ACC112 (cell line): Measurements from ENCODE around the gene FAM53B.
A peak's percentile ranks its signal among the peaks of the same experiment; 100 is the strongest.

ENCODE experiments used
- H2AFZ ChIP-seq: fragments of 200-600 bp; sonication (generic); one replicate; pipeline ENCODE4 v1.6.0; 2017; ENCODE audit warnings: antibody characterized with exemption, low read length; ENCODE audit not compliant: unreplicated experiment
- H3K27ac ChIP-seq: fragments of 200-600 bp; sonication (generic); 2 replicates; pipeline ENCODE4 v1.5.1; 2014; ENCODE audit warnings: low read depth, mild to moderate bottlenecking, antibody characterized with exemption, low read length, moderate library complexity
- H3K27me3 ChIP-seq: fragments of 200-600 bp; sonication (generic); 2 replicates; pipeline ENCODE4 v1.6.1; 2014; ENCODE audit warnings: mild to moderate bottlenecking, antibody characterized with exemption, low read length, moderate library complexity, mixed read lengths; ENCODE audit not compliant: insufficient read depth
- H3K36me3 ChIP-seq: fragments of 200-600 bp; sonication (generic); 2 replicates; pipeline ENCODE4 v1.6.1; 2016; ENCODE audit warnings: mild to moderate bottlenecking, antibody characterized with exemption, low read length, moderate library complexity, mixed read lengths; ENCODE audit not compliant: insufficient read depth
- H3K4me1 ChIP-seq: fragments of 200-600 bp; sonication (generic); one replicate; pipeline ENCODE4 v1.6.1; 2016; ENCODE audit warnings: low read length, mixed read lengths; ENCODE audit not compliant: insufficient read depth, unreplicated experiment, control insufficient read depth
- H3K4me3 ChIP-seq: fragments of 200-600 bp; sonication (generic); 2 replicates; pipeline ENCODE4 v1.5.1; 2014; ENCODE audit warnings: mild to moderate bottlenecking, low read depth, low read length
- H3K79me2 ChIP-seq: fragments of 200-600 bp; sonication (generic); one replicate; pipeline ENCODE4 v1.6.0; 2016; ENCODE audit warnings: low read length; ENCODE audit not compliant: control insufficient read depth, unreplicated experiment, insufficient read depth

FAM53B gene

DNA sequence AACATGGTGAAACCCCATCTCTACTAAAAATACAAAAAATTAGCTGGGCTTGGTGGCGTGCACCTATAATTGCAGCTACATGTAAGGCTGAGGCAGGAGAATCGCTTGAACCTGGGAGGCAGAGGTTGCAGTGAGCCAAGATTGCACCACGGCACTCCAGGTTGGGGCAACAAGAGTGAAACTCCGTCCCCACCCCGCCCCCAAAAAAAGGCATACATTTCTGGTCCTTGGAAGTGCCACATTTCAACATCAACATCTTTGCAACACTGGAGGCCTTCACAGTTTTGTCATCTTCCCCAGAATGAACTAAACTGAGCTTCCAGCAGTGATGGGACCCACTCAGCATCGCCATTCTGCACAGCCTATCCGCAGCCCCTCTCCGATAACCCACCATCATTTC, 36.6 kb downstream of the FAM53B start:
- no peaks in the 10 kb centered on the region for H3K27me3 ChIP-seq
- no peak overlapping the region for H2AFZ ChIP-seq
- H3K36me3 ChIP-seq: no peaks in the 10 kb centered on the region
- H3K27ac ChIP-seq: no peak overlapping the region
- peaks cover 4% of the 10 kb centered on the region for H3K79me2 ChIP-seq
- peaks cover 11% of the 10 kb centered on the region for H3K4me1 ChIP-seq
- no peak overlapping the region for H3K4me3 ChIP-seq

DNA sequence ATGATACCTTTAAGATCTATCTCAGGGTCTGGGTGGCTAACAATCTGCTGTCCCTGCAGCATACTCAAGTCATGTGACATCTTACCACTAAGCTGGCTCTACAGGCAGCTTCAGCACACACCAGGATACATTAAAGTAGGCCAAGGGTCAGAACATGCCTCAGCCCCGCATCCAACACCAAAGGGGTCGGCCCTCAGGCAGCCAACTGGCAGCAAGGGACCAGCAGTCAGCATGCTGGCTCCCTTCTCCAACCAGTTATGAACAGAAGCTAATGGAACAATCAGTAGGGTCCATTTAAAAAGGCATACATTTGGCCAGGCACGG, 37.1 kb downstream of the FAM53B start:
- H3K4me1 ChIP-seq: peaks cover 15% of the 10 kb centered on the region
- no peak overlapping the region for H3K27ac ChIP-seq
- H3K79me2 ChIP-seq: peaks cover 4% of the 10 kb centered on the region
- H2AFZ ChIP-seq: no peak overlapping the region
- H3K4me3 ChIP-seq: no peak overlapping the region
- H3K36me3 ChIP-seq: no peaks in the 10 kb centered on the region
- H3K27me3 ChIP-seq: no peaks in the 10 kb centered on the region

DNA sequence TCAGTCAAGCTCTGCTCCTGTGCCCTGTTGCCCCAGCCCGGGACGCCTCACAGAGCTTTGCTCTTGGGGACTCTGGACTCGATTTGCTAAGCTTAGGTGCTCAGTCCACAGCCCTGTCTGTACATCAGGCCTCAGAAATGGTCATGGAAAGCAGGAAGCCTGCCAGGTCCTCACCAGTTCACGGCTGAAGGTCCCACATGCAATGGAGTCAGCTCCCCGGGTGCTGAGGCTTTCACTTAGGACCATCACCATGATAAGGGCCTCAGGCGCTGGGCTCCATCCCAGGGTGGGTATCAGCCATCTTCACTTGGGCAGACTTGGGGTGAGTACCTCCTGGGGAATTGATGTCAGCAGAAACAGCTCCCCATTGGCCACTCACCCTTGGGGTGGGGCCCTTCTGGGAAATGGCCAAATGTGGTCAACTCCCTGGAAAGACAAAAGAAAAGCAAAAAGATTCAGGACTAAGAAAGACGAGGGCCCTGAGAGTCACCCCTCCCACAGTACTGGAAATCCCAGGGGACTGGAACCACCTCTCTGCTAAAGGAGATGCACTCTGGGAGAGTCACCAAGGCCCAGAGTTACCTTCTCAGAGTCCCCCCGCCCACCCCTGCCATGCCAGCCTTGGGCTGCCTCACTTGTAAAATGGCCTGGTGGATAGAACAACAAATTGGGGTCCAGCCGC, 37.6 kb downstream of the FAM53B start:
- H3K4me1 ChIP-seq: peaks cover 20% of the 10 kb centered on the region
- H3K79me2 ChIP-seq: peaks cover 4% of the 10 kb centered on the region
- no peak overlapping the region for H3K27ac ChIP-seq

DNA sequence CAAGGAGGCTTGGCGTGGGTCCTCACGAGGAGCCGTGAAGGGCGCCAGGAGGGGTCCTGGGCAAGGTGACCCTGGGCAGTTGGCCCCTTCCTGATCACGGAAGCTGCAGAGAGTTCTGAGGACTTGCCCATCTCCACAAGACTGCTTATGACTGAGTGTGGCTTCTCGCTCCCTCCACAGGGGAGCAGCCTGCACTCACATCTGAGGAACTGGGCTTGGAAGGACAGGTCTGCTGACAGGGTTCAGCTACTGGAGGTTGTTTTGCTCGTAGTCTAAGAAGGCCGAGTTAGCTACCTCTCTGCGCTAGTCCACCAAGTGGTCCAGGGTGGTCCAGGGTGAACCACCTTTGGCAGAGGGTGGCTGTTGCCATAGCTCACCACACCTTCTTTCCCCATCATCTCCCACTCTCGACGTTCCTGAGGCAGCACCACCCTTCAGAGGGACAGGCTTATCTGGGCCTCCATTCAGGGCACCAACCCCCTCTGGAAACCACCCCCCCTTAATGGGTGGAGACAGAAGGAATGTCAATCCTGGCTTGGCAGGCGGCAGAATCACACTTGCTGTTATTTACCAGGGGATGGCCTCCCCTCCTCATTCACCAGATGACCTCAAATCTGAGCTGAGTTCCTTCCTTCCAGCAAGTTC, 38.2 kb downstream of the FAM53B start:
- Histone ChIP-seq H3K4me1 (peaks cover 27% of the 10 kb centered on the region), H3K36me3 (no peaks in the 10 kb centered on the region), H3K79me2 (peaks cover 2% of the 10 kb centered on the region)

More for the DNA sequence above, 37.6 kb downstream of the FAM53B start:
- Histone ChIP-seq H3K4me3 (no peak overlapping the region), H2AFZ (no peak overlapping the region), H3K36me3 (no peaks in the 10 kb centered on the region), H3K27me3 (no peaks in the 10 kb centered on the region)

DNA sequence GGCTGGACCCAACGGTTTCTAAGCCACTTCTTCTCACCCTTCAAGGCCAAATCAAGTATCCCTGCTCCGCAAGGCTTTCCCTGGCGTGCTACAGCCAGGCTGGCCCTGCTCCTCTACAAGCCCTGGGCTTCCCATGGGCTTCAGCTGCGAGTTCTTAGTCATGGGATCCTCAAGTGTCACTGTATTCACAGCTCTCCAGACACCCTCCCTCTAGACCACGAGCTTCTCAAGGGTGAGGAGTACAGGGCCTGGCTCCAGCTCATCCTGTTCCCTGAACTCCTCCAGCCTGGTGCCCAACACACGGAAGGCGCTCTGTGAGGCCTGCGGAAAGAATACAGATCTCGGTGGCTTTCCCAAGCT, 38.8 kb downstream of the FAM53B start:
- Histone ChIP-seq H3K79me2 (peaks cover 2% of the 10 kb centered on the region), H3K36me3 (no peaks in the 10 kb centered on the region), H3K4me1 (peaks cover 28% of the 10 kb centered on the region)

More for the DNA sequence above, 38.2 kb downstream of the FAM53B start:
- H3K27ac ChIP-seq: no peak overlapping the region
- no peak overlapping the region for H2AFZ ChIP-seq
- H3K4me3 ChIP-seq: no peak overlapping the region
- H3K27me3 ChIP-seq: no peaks in the 10 kb centered on the region

DNA sequence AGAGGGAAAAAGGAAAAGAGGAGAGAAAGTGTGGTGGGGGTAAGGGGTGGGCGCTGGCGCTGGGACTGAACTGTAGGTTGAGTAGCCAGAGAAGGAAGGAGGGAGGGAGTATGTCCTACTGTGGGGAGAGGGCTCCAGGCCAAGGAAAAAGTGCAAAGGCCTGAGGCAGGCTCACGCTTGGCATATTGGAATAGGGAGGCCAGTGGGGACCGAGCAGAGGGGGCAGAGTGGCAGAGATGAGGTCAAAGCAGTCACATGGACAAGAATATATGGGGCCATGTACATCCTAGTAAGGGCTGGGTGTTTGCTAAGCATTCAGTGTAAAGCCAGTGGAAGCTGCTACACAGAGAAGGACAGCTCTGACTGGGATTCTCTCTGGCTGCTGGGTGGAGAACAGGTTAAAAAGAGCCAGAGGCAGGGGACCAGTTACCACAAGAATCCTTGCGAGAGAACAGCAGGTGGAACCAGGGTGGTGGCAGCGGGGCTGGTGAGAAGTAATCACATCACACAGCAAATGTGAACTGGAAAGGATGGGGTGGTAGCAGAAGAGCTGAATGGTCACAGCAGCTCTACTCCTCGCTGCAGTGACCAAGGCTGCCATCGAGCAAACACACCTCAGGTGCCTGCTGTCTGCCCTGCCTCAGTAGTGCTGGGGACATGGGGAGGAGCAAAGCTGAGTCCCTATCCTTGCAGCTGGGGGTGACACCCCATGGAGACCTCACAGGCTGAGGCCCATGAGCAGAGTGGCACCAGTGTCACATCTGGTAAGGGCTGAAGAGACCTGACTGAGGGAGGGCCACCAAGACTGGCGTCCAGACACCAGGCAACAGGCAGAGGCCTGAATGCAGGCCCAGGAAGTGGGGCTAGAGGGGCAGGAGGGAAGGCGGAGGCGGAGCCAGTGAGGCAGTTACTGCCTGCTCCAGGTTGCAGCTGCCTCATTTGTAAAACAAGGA, 39.5 kb downstream of the FAM53B start:
- peaks cover 28% of the 10 kb centered on the region for H3K4me1 ChIP-seq
- H3K4me3 ChIP-seq: no peak overlapping the region
- no peaks in the 10 kb centered on the region for H3K27me3 ChIP-seq
- H3K79me2 ChIP-seq: peaks cover 2% of the 10 kb centered on the region
- H3K36me3 ChIP-seq: no peaks in the 10 kb centered on the region
- H2AFZ ChIP-seq: no peak overlapping the region
- H3K27ac ChIP-seq: no peak overlapping the region

More for the DNA sequence above, 38.8 kb downstream of the FAM53B start:
- Histone ChIP-seq H3K4me3 (no peak overlapping the region), H3K27ac (no peak overlapping the region), H2AFZ (no peak overlapping the region), H3K27me3 (no peaks in the 10 kb centered on the region)

DNA sequence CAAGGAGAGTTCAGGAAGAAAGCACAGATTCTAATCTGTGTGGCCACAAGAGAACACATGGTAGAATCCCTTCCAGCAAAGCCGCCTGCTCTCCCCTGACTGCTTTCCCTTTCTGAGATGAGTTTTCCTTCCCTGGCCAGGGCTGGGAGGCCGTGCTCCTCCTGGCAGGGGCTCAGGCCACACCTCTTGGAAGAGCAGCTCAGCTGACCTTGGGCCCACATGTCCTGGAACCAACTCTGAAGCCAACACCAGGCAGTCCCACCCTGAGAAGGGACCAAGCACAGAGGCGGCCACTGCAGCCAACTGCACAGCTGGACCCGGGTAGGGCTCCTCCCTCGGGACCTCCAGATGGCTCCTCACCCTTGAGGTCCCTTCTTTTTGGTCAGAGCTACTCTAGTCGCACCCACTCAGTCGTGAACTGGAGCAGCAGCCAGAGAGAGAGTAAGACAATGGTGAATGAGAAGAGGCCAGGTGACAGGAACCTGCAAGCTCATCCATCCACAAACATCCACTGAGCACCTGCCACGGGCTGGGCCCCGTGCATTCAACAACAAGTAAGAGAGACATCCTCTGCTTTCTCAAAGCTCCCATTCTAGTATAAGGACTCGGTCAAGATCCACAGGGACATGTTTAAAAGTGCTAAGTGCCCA, 40.3 kb downstream of the FAM53B start:
- no peaks in the 10 kb centered on the region for H3K36me3 ChIP-seq
- no peak overlapping the region for H3K27ac ChIP-seq
- no peaks in the 10 kb centered on the region for H3K27me3 ChIP-seq
- no peak overlapping the region for H3K4me3 ChIP-seq
- H2AFZ ChIP-seq: no peak overlapping the region
- H3K79me2 ChIP-seq: peaks cover 2% of the 10 kb centered on the region
- H3K4me1 ChIP-seq: peaks cover 28% of the 10 kb centered on the region

DNA sequence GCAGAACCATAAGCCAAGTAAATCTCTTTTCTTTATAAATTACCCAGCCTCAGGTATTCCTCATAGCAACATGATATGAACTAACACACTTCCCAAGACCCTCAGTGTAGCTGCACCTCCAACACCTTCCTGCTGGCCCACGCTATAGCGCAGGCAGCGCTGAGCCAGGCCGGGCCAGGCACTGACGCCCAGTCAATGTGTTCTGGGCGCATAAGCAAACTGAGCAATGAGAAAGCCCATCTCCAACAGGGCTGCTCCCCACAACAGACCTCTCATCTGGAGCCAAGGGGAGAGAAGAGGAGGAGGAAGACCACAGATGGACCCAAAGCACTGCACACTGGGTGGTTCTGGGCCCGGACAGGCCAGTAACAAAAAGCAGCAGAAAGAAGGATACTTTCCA, 40.8 kb downstream of the FAM53B start:
- Histone ChIP-seq H2AFZ (no peak overlapping the region), H3K4me3 (no peak overlapping the region), H3K27ac (no peak overlapping the region), H3K79me2 (peaks cover 2% of the 10 kb centered on the region), H3K27me3 (no peaks in the 10 kb centered on the region), H3K4me1 (peaks cover 28% of the 10 kb centered on the region), H3K36me3 (no peaks in the 10 kb centered on the region)

DNA sequence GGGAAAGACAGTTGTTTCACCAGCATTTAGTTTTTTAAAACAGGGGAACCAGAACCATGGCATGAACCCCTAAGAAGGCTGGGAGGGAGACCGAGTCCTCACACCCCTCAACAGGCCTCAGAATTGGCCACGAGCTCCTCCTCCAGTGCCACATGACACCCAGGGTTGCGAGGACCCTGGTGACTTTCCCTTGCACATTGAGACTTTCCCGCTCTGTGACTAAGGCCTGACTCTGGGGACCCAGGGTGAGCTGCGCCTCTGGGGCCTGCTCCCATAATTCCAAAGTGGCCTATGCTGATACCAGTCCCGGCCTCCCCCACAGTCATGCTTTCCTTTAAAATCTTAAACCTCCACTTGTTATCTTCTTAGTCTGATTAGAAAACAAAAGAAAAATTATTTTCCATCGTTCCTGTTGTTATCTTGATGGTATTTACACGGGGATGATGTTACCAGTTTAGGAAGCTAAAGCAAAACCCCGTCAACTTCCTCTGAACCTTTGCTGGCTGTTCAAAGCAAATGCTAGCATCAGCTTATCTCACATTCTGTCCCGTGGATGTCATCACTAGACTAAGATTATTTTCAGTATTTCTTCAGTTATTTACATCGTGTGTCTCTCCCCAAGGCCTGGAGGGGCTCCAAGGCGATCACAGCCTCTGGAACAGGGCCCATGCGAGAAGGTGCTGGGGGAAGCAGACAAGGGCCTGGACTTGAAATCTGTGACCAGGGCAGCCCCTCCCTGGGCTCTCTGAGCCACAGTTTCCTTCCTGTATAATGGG, 42.1 kb downstream of the FAM53B start:
- H2AFZ ChIP-seq: peak overlapping the region; percentile 39
- peak overlapping the region; percentile 64 for H3K27ac ChIP-seq
- H3K27me3 ChIP-seq: no peaks in the 10 kb centered on the region
- H3K4me3 ChIP-seq: no peak overlapping the region
- H3K36me3 ChIP-seq: no peaks in the 10 kb centered on the region
- peaks cover 26% of the 10 kb centered on the region for H3K4me1 ChIP-seq
- H3K79me2 ChIP-seq: peaks cover under 1% of the 10 kb centered on the region

DNA sequence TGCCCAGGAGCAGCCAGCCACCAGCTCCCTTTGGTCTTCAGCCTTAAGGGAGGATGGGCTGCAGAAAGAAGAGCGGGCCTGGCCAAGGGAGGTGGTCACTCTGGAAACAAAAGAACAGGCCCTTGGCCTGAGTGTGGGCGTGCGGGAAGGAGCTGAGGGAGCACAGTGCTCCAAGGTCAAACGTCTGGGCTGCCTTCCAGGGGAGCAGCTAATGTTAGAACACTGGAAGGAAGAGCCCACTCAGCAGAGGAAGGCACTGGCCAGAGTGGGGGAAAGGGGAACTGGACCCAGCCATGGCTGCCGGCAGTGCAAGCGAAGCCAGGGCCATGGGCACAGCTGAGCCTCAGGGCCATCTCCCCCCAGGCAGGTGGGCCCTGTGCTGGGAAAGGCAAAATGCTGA, 42.7 kb downstream of the FAM53B start:
- Histone ChIP-seq H3K79me2 (no peaks in the 10 kb centered on the region), H3K4me3 (no peak overlapping the region), H2AFZ (peak overlapping the region; percentile 39), H3K27ac (peak overlapping the region; percentile 64), H3K27me3 (no peaks in the 10 kb centered on the region), H3K36me3 (no peaks in the 10 kb centered on the region), H3K4me1 (peaks cover 20% of the 10 kb centered on the region)
